Esophagus muscularis mucosa (tissue), 4 donors: ENCODE results near the gene TMOD1. TPM values are rescaled to one million over a fixed set of nuclear protein-coding genes. Genes with fewer than 3 reads are reported as not detected.

Experiments
- DNase-seq: peaks from one replicate; pipeline ENCODE4 v3.0.0-alpha.2; 2017; ENCODE audit errors: extremely low spot score
- H3K27ac ChIP-seq, 4 donors: fragments of 200-600 bp; sonication (generic); replicated peaks in 1 of 4; 1 replicate in 3 of 4; 2 replicates in 1 of 4; pipeline ENCODE4 v1.5.1; 2016 to 2019; ENCODE audit warnings: mild to moderate bottlenecking in 1 of 4
- H3K27me3 ChIP-seq, 4 donors: fragments of 200-600 bp; sonication (generic); one replicate each; pipeline versions ENCODE4 v1.5.1 to v1.6.0; 2016 to 2019
- H3K36me3 ChIP-seq, 4 donors: fragments of 200-600 bp; sonication (generic); one replicate each; pipeline ENCODE4 v1.5.1; 2016 to 2019
- H3K4me1 ChIP-seq, 4 donors: fragments of 200-600 bp; sonication (generic); one replicate each; pipeline ENCODE4 v1.5.1; 2016 to 2019
- H3K4me3 ChIP-seq, 4 donors: fragments of 200-600 bp; sonication (generic); 1 replicate in 2 of 4; 2 replicates in 2 of 4; pipeline ENCODE4 v1.5.1; 2016 to 2019; ENCODE audit warnings: mild to moderate bottlenecking in 4 of 4, moderate library complexity in 1 of 4
- H3K9me3 ChIP-seq, 4 donors: fragments of 200-600 bp; sonication (generic); 1 replicate in 3 of 4; 2 replicates in 1 of 4; pipeline ENCODE4 v1.5.1; 2016 to 2019
- CTCF ChIP-seq, 3 experiments: fragments of 200-600 bp in 2 of 3; fragments of 450-650 bp in 1 of 3; sonication (generic) in 2 of 3; IDR thresholded peaks; one replicate each; pipeline ENCODE4 v1.5.1; 2017 to 2019; ENCODE audit warnings: antibody characterized with exemption in 3 of 3, mild to moderate bottlenecking in 2 of 3, moderate library complexity in 1 of 3
- EP300 ChIP-seq: sonication (generic); formaldehyde crosslinking; IDR thresholded peaks from one replicate; pipeline ENCODE4 v1.6.1; 2017; ENCODE audit warnings: antibody characterized with exemption
- POLR2A ChIP-seq: fragments of 450-650 bp; IDR thresholded peaks from one replicate; pipeline ENCODE4 v1.6.1; 2017; ENCODE audit warnings: antibody characterized with exemption, moderate library complexity, mild to moderate bottlenecking, low read depth
- POLR2AphosphoS5 ChIP-seq, 2 donors: sonication (generic); formaldehyde crosslinking; IDR thresholded peaks; one replicate each; pipeline ENCODE4 v1.6.1; 2017; ENCODE audit warnings: antibody characterized with exemption in 2 of 2
- WGBS: methylation state at CpG from one replicate; pipeline ENCODE4 v1.1.5; 2018; 5-methylcytosine and 5-hydroxymethylcytosine counted together
- intact Hi-C: fragments of 100-400 bp; cut with DNase I; formaldehyde crosslinking; loops from one replicate; pipeline ENCODE4 v1.15.1; 2023
- total RNA-seq, 4 donors: library from RNA; depleted of rRNA; stranded (reverse); fragments of >200 nt; gene quantifications; one replicate each; pipeline versions ENCODE4 v1.1.0 to v1.2.1, GENCODE V29; 2016

Gene TMOD1
- total RNA-seq, 4 donors from 2014 or later, result 68.4 to 97.6 (median 71.6) TPM

- H3K36me3 ChIP-seq, result peaks cover 0 to 31% (median 17%) of the 10 kb centered on the region in 4 donors
Measured at GRCh38 chr9:97475059-97475458, 26.4 kb upstream of the TMOD1 start.

GRCh38 chr9:97478301-97478981 is 23.0 kb upstream of the TMOD1 start:
- intact Hi-C loops, result no loop called here
- peaks cover 0 to 7% (median 6%) of the 10 kb centered on the region in 4 donors for H3K4me1 ChIP-seq
- H3K27ac ChIP-seq, result no peak overlapping the region
- H3K36me3 ChIP-seq, result peaks cover 9 to 49% (median 27%) of the 10 kb centered on the region in 4 donors
- DNase-seq, result no peak
- WGBS, result 69% methylated on average over 3 of the region's 3 CpGs
- H3K27me3 ChIP-seq, result no peaks in the 10 kb centered on the region
- TF ChIP-seq POLR2AphosphoS5 (IDR thresholded peaks at IDR 0.05) (no peak), POLR2A (no peak), EP300 (no peak), CTCF (IDR thresholded peaks at IDR 0.05) (no peak)
- H3K9me3 ChIP-seq, result no peaks in the 10 kb centered on the region
- H3K4me3 ChIP-seq, result no peak overlapping the region

More at GRCh38 chr9:97475059-97475458, 26.4 kb upstream of the TMOD1 start:
- Histone ChIP-seq H3K4me3 (no peak overlapping the region), H3K27ac (no peak overlapping the region), H3K4me1 (peaks cover 2 to 10% (median 9%) of the 10 kb centered on the region in 4 donors), H3K27me3 (no peaks in the 10 kb centered on the region), H3K9me3 (no peaks in the 10 kb centered on the region)
- intact Hi-C loops, result no loop called here
- no peak for DNase-seq
- 87% methylated on average over 2 of the region's 2 CpGs for WGBS
- TF ChIP-seq POLR2A (no peak), POLR2AphosphoS5 (IDR thresholded peaks at IDR 0.05) (no peak), EP300 (no peak), CTCF (IDR thresholded peaks at IDR 0.05) (no peak)

- WGBS, result 71% methylated on average over 5 of the region's 5 CpGs
- Histone ChIP-seq H3K4me1 (peaks cover 0 to 13% (median 6%) of the 10 kb centered on the region in 4 donors), H3K36me3 (peaks cover 9 to 37% (median 21%) of the 10 kb centered on the region in 4 donors), H3K9me3 (no peaks in the 10 kb centered on the region), H3K27me3 (no peaks in the 10 kb centered on the region), H3K27ac (peak overlapping the region in 1 of 4 donors; percentile 20), H3K4me3 (no peak overlapping the region)
- intact Hi-C loops, result no loop called here
- TF ChIP-seq CTCF (IDR thresholded peaks at IDR 0.05) (no peak), POLR2A (no peak), EP300 (no peak), POLR2AphosphoS5 (IDR thresholded peaks at IDR 0.05) (no peak)
- no peak for DNase-seq
Measured at GRCh38 chr9:97479496-97480159, 21.8 kb upstream of the TMOD1 start.

- intact Hi-C loops, result no loop called here
- H3K36me3 ChIP-seq, result peaks cover 9 to 32% (median 18%) of the 10 kb centered on the region in 4 donors
- H3K4me3 ChIP-seq, result no peak overlapping the region
- no peaks in the 10 kb centered on the region for H3K27me3 ChIP-seq
- TF ChIP-seq EP300 (no peak), POLR2A (no peak), POLR2AphosphoS5 (IDR thresholded peaks at IDR 0.05) (no peak), CTCF (IDR thresholded peaks at IDR 0.05) (no peak)
- 55% methylated on average over 1 of the region's 1 CpG for WGBS
- H3K4me1 ChIP-seq, result peaks cover 0 to 14% (median 6%) of the 10 kb centered on the region in 4 donors
- DNase-seq, result no peak
- peak overlapping the region in 1 of 4 donors; percentile 20 for H3K27ac ChIP-seq
- no peaks in the 10 kb centered on the region for H3K9me3 ChIP-seq
Measured at GRCh38 chr9:97480174-97480573, 21.3 kb upstream of the TMOD1 start.
